LNCaP clone FGC (cell line): ENCODE data around the gene OXER1.

Experiments used
- DNase-seq: peaks from one replicate; pipeline ENCODE4 v3.0.0-alpha.2; 2011; ENCODE audit warnings: low read depth
- H3K4me3 ChIP-seq: 2 replicates; pipeline ENCODE4 v1.5.1; 2011; ENCODE audit warnings: mild to moderate bottlenecking, low read depth, low read length, control low read depth
- TF ChIP-seq, protein P1 (sequence below): IDR thresholded peaks from 2 replicates; pipeline ENCODE4 v1.5.1; 2012; ENCODE audit warnings: mild to moderate bottlenecking; ENCODE audit not compliant: control insufficient read depth, insufficient read depth; ENCODE audit errors: extremely low read depth

Gene OXER1

DNA sequence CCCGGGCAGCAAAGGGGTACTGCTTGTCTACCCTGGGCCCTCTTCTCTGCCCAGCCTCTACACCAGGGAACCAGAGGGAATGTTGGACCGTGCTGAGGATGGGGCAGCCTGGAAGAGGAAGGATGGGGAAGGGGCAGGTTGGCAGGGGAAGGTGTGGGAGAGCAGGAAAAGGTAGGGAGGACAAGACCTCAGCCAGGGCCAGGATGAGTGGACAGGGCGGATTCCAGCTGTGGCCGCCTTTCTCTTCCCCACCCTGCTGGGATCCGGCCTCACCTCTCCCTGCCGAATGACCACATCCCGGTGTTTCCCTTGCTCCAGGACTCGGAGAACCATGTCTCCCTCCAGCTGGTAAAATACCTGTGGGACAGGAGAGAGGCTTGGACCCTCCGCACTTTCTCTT is 19.6 kb upstream of the OXER1 start:
- DNase-seq: no peak
- TF ChIP-seq, protein P1, sequence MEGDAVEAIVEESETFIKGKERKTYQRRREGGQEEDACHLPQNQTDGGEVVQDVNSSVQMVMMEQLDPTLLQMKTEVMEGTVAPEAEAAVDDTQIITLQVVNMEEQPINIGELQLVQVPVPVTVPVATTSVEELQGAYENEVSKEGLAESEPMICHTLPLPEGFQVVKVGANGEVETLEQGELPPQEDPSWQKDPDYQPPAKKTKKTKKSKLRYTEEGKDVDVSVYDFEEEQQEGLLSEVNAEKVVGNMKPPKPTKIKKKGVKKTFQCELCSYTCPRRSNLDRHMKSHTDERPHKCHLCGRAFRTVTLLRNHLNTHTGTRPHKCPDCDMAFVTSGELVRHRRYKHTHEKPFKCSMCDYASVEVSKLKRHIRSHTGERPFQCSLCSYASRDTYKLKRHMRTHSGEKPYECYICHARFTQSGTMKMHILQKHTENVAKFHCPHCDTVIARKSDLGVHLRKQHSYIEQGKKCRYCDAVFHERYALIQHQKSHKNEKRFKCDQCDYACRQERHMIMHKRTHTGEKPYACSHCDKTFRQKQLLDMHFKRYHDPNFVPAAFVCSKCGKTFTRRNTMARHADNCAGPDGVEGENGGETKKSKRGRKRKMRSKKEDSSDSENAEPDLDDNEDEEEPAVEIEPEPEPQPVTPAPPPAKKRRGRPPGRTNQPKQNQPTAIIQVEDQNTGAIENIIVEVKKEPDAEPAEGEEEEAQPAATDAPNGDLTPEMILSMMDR: no peak
- H3K4me3 ChIP-seq: no peak overlapping the region

DNA sequence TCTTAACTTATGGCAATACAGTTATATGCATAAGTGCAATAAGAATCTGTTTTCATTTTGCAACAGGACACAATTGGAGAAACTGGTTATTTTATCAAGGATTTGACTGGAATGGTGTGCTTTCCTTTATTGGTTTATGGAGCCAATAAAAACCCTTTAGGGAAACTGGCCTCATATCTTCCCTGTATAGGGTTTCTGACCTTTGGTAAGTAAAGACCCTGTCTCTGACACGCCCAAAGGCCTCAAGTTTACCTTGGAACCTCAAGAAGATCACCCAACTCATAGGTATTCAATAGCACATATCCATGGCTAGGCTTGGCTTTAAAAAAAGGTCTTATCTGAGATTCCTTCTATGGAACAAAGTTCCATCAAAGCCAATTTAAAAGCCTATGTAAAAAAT is 17.2 kb upstream of the OXER1 start:
- TF ChIP-seq, protein P1: no peak
- H3K4me3 ChIP-seq: no peak overlapping the region
- DNase-seq: no peak

DNA sequence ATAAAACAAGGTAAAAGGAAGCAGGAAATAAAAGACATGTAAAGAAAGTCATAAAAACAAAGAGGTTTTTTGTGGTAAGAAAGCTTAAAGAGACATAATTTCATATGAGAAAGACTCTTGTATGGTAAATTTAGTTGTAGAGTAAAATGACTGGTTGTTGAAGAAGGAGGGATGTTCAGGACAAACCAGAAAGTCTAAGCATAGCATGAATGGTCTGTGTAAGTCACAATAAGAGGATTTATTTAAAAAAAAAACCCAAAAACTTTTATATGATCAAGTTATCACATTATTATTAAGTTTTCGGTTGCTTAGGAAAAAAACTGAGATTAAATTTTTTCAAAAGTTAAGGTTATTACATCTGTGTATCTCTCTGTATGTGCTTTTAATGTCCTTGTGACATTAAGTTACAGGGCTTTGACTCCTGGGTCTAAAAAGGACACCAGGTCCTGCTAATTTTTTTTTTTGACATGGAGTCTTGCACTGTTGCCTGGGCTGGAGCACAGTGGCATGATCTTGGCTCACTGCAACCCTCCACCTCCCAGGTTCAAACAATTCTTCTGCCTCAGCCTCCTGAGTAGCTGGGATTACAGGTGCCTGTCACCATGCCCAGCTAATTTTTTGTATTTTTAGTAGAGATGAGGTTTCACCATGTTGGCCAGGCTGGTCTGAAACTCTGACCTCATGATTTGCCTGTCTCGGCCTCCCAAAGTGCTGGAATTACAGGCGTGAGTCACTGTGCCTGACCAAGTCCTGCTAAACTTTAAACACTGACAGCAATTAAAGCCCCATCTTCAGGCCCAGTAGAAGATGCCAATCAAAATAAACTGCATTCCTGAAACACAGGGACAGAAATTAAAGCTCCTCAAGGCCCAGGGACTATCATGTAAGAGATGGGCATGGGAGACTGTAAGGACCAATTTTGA is 14.2 kb upstream of the OXER1 start:
- TF ChIP-seq, protein P1: no peak
- DNase-seq: no peak
- H3K4me3 ChIP-seq: no peak overlapping the region

DNA sequence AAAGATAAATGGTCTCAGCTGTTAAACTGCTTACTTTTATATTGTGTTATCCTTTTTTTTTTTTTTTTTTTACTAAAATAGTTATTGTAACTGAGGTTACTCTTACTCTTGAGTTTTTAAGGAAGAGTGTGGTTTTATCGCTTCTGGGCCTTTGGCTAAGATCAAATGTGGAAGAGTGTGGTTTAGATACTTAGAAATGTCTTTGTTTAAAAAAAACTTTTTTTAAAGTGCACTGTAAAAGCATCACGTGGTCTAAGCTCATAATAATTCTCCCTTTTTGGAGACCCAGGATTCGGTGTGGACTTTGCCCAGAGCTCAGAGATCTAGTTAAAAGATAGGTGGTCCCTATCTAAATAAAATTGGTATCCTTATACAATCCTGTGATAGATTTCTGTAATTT is 11.9 kb upstream of the OXER1 start:
- TF ChIP-seq, protein P1: no peak
- no peak overlapping the region for H3K4me3 ChIP-seq
- DNase-seq: no peak

DNA sequence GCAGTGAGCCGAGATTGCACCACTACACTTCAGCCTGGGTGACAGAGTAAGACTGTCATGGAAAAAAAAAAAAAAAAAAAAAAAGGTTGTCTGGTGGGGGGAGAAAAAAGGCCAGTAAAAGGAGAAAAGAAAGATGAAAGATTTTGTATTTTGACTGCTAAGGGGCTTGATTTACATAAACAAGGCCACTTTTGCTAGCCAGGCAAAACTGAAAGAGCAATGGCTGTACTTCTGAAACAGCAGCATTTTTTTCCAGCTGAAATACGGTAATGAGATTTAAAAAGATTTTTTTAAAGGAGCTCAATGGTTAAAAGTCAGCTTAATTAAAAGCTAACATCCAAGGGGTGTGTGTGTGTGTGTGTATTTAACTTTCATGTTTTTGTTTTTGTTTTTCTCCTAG is 11.3 kb upstream of the OXER1 start:
- DNase-seq: no peak

DNA sequence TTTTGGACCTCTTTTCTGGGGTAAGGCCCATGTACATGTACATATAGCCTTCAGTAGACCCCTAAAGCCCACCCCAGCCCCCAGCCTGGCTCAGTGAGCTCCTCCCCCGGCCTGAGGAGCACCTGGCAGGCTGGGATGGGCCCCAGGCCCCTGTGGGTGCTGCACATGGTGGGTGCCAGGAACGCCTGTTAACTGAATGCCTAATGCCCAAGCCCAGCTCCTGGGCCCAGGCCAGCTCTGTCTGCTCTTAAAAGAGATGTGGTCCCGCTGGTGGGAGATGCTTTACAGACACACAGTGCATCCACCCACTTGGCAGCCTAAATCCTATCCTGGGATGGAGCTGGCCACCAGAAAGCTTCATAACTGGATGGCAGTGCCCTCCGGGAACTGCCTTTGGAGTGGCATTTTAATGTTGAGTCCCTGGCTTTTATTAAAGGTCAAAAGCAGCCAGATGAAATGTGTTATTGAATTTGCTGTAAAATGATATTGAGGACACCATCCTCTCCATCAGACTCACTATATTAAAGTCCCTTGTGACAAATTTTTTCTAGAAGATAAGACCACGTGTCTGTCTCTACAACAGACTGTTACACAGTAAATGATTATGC is 7.7 kb upstream of the OXER1 start:
- no peak for DNase-seq
- TF ChIP-seq, protein P1: no peak
- no peak overlapping the region for H3K4me3 ChIP-seq

More for the DNA sequence above, 11.3 kb upstream of the OXER1 start:
- no peak overlapping the region for H3K4me3 ChIP-seq
- TF ChIP-seq, protein P1: no peak
